Uterus (tissue), 4 donors: ENCODE results near the gene SRPK2. TPM values are rescaled to one million over a fixed set of nuclear protein-coding genes. Genes with fewer than 3 reads are reported as not detected.

ENCODE experiments used
- DNase-seq, 2 donors: peaks; one replicate each; pipeline ENCODE4 v3.0.0-alpha.2; 2019 to 2020
- H3K27ac ChIP-seq, 2 donors: fragments of 200-600 bp; sonication (generic); 1 replicate in 1 of 2; 2 replicates in 1 of 2; pipeline ENCODE4 v1.5.1; 2016 to 2018
- H3K27me3 ChIP-seq, 2 donors: fragments of 200-600 bp; sonication (generic); one replicate each; pipeline ENCODE4 v1.5.1; 2018 to 2019; ENCODE audit warnings: control low read depth in 1 of 2
- H3K36me3 ChIP-seq, 2 donors: fragments of 200-600 bp; sonication (generic); one replicate each; pipeline ENCODE4 v1.5.1; 2019; ENCODE audit warnings: control low read depth in 1 of 2
- H3K4me1 ChIP-seq, 2 donors: fragments of 200-600 bp; sonication (generic); one replicate each; pipeline ENCODE4 v1.5.1; 2018 to 2019; ENCODE audit warnings: control low read depth in 1 of 2
- H3K4me3 ChIP-seq, 2 donors: fragments of 200-600 bp; sonication (generic); 1 replicate in 1 of 2; 2 replicates in 1 of 2; pipeline ENCODE4 v1.5.1; 2018 to 2019; ENCODE audit warnings: mild to moderate bottlenecking in 1 of 2
- H3K9me3 ChIP-seq, 2 donors: fragments of 200-600 bp; sonication (generic); one replicate each; pipeline ENCODE4 v1.5.1; 2019; ENCODE audit warnings: control low read depth in 1 of 2
- POLR2A ChIP-seq, 2 donors: fragments of 450-650 bp; IDR thresholded peaks; one replicate each; pipeline ENCODE4 v1.6.1; 2016; ENCODE audit warnings: antibody characterized with exemption in 2 of 2, mild to moderate bottlenecking in 1 of 2, moderate library complexity in 1 of 2
- intact Hi-C: fragments of 100-400 bp; cut with DNase I; formaldehyde crosslinking; loops from one replicate; pipeline ENCODE4 v1.15.1; 2023; ENCODE audit warnings: low total_unique reads
- total RNA-seq, 4 donors: library from RNA; depleted of rRNA in 3 of 4; stranded (reverse); fragments of >200 nt in 3 of 4; gene quantifications; one replicate each; pipeline versions ENCODE4 v1.1.0 to v1.2.4, GENCODE V29; 2014 to 2023
- TF ChIP-seq, protein P1 (sequence below), 4 experiments: fragments of 200-600 bp in 2 of 4; fragments of 450-650 bp in 2 of 4; sonication (generic) in 2 of 4; IDR thresholded peaks; one replicate each; pipeline ENCODE4 v1.5.1; 2016 to 2019; ENCODE audit warnings: antibody characterized with exemption in 4 of 4, mild to moderate bottlenecking in 2 of 4, moderate library complexity in 1 of 4
- donor health status: DM: yes; HTN: yes; CAD: no.

The SRPK2 gene
- total RNA-seq, 4 donors from 2014 or later: 40.0 to 129 (median 76.6) TPM

DNA sequence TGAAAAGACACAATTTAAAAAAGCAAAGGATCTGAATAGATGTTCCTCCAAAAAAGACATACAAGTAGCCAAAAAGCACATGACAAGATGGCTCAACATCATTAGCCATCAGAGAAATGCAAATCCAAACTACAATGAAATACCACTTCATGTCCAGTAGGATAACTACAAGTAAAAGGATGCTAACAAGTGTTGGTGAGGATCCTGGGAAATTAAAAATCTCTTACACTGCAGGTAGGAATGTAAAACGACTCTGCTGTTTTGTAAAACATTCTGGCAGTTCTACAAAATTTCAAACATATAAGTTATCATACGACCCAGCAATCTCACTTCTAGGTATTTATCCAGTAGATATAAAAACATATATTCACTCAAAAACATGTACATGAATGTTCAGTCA, 161.3 kb downstream of the SRPK2 start:
- no peaks in the 10 kb centered on the region for H3K36me3 ChIP-seq
- H3K4me1 ChIP-seq: no peaks in the 10 kb centered on the region
- intact Hi-C loops: no loop called here
- no peak for DNase-seq
- H3K4me3 ChIP-seq: no peak overlapping the region
- TF ChIP-seq POLR2A (IDR thresholded peaks at IDR 0.05): no peak
- TF ChIP-seq, protein P1, sequence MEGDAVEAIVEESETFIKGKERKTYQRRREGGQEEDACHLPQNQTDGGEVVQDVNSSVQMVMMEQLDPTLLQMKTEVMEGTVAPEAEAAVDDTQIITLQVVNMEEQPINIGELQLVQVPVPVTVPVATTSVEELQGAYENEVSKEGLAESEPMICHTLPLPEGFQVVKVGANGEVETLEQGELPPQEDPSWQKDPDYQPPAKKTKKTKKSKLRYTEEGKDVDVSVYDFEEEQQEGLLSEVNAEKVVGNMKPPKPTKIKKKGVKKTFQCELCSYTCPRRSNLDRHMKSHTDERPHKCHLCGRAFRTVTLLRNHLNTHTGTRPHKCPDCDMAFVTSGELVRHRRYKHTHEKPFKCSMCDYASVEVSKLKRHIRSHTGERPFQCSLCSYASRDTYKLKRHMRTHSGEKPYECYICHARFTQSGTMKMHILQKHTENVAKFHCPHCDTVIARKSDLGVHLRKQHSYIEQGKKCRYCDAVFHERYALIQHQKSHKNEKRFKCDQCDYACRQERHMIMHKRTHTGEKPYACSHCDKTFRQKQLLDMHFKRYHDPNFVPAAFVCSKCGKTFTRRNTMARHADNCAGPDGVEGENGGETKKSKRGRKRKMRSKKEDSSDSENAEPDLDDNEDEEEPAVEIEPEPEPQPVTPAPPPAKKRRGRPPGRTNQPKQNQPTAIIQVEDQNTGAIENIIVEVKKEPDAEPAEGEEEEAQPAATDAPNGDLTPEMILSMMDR (IDR thresholded peaks at IDR 0.05): no peak
- H3K27ac ChIP-seq: no peak overlapping the region
- no peaks in the 10 kb centered on the region for H3K27me3 ChIP-seq
- no peaks in the 10 kb centered on the region for H3K9me3 ChIP-seq

GRCh38 chr7:105224884-105225651, 163.7 kb downstream of the SRPK2 start:
- no peak overlapping the region for H3K27ac ChIP-seq
- intact Hi-C loops: no loop called here
- H3K4me1 ChIP-seq: no peaks in the 10 kb centered on the region
- no peaks in the 10 kb centered on the region for H3K27me3 ChIP-seq
- no peak overlapping the region for H3K4me3 ChIP-seq
- no peak for DNase-seq
- H3K9me3 ChIP-seq: no peaks in the 10 kb centered on the region
- H3K36me3 ChIP-seq: no peaks in the 10 kb centered on the region
- no peak for TF ChIP-seq POLR2A (IDR thresholded peaks at IDR 0.05)
- TF ChIP-seq, protein P1 (IDR thresholded peaks at IDR 0.05): no peak

DNA sequence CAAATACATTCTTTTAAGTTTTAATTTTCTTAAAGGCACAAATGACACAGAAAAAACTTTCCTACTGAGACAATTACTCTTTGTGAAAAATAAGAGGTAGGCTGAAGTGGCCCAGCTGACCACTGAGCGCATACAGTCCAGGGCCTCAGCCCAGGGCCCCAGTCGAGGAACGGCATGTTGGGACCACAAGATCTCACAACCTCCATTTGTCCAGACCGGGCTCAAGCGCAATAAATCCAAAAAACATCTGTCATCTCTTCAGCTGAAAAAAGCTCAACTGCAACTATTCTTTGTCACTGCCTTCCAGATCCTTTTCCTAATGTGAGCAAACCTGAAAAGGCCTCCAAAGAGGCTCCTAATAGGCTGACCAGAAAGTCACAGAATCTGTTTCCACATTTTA, 165.8 kb downstream of the SRPK2 start:
- H3K27me3 ChIP-seq: no peaks in the 10 kb centered on the region
- H3K4me1 ChIP-seq: no peaks in the 10 kb centered on the region
- no peak overlapping the region for H3K27ac ChIP-seq
- TF ChIP-seq POLR2A (IDR thresholded peaks at IDR 0.05): no peak
- TF ChIP-seq, protein P1 (IDR thresholded peaks at IDR 0.05): no peak
- no peaks in the 10 kb centered on the region for H3K9me3 ChIP-seq
- H3K36me3 ChIP-seq: no peaks in the 10 kb centered on the region
- no peak overlapping the region for H3K4me3 ChIP-seq
- DNase-seq: no peak
- intact Hi-C loops: no loop called here

- Histone ChIP-seq H3K4me3 (no peak overlapping the region), H3K27ac (no peak overlapping the region), H3K27me3 (no peaks in the 10 kb centered on the region), H3K36me3 (no peaks in the 10 kb centered on the region), H3K9me3 (no peaks in the 10 kb centered on the region), H3K4me1 (no peaks in the 10 kb centered on the region)
- no peak for DNase-seq
- intact Hi-C loops: no loop called here
- TF ChIP-seq, protein P1 (IDR thresholded peaks at IDR 0.05): no peak
- TF ChIP-seq POLR2A (IDR thresholded peaks at IDR 0.05): no peak
These were observed 169.0 kb downstream of the SRPK2 start for GRCh38 chr7:105219771-105220160.

DNA sequence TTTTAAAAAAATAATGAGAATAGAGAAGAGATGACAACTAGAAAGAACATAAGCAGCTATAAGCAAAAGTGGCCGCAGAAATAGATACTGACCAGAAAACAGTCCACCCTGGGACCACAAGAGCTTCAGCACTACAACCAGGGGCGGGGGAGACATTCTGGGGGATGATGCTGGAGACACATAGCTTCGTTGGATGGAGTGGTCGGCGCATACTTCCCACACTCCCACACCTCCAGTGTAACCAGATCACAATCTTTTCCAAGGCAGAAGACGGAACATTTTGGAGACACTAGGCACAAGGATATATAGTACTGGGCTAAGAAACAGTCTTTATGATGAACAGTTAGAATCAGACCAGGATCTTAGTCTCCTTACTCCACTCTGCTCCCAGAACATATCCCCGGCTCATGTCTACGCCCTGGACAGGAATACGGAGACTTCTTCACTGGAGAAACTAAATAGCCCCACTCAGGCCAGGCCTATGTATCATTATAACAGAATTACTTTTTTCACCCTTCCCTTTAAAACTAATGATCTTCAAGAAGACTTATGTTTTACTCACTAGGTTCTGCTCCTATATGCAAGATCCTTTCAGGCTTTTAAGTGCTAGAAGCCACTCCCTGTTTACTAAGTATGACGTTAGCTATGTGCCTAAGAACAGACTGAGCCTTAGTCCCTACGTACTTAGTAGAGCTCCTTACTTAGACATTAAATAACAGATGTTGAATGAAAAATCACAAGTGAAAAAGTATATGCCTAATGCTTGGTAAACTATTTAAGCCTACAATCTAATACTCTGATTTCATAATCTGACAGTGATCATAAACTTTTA, 169.6 kb downstream of the SRPK2 start:
- no peak for TF ChIP-seq POLR2A (IDR thresholded peaks at IDR 0.05)
- TF ChIP-seq, protein P1 (IDR thresholded peaks at IDR 0.05): no peak
- intact Hi-C loops: no loop called here
- H3K27me3 ChIP-seq: no peaks in the 10 kb centered on the region
- H3K4me3 ChIP-seq: no peak overlapping the region
- no peaks in the 10 kb centered on the region for H3K9me3 ChIP-seq
- no peak overlapping the region for H3K27ac ChIP-seq
- no peak for DNase-seq
- H3K4me1 ChIP-seq: no peaks in the 10 kb centered on the region
- H3K36me3 ChIP-seq: no peaks in the 10 kb centered on the region
